T-helper 22 cell (primary cell): ENCODE measurements around the gene SBF1.

Experiments used
- DNase-seq: peaks from one replicate; pipeline ENCODE4 v3.0.0-alpha.2; 2020; ENCODE audit warnings: low read depth

Gene SBF1

DNA sequence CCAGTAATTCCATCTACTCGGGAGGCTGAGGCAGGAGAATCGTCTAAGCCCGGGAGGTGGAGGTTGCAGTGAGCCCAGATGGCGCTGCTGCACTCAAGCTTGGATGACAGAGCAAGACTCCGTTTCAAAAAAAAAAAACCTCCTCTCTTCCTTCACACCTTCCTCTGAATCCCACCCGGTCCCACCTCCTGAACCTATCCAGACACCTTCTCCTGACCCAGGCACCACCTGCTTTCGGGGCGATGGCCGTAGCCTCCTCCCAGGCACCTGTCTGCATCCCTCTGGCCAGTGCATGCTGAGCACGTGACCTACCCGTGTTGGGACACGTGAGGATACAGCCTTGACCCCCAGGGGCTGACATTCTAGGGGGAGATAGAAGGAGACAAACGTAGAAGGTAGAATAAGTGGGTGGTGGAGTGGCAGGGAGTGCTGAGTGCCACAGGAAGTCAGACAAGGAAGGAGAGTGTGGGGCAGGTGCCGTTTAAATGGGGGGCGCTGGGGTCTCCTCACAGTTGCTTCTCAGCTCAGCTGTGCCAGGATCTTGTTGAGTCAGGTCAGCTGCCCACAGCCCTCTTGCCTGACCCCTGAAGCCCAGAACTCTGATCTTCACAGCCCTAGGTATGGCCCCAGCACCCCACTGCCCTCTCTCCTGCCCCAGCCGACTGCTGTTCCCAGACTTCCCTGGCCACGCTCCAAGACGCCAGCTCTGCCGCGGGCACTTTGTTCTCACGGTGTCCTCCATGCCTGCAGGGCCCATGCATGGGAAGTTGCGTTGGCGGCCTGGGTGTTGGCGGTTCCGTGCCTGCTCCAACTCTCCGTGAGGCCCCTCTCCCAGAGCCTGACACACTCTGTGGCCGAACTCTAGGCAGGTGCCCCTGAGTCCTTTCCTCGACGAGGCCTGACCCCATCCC lies 10.6 kb upstream of the SBF1 start:
- no peak for DNase-seq

DNA sequence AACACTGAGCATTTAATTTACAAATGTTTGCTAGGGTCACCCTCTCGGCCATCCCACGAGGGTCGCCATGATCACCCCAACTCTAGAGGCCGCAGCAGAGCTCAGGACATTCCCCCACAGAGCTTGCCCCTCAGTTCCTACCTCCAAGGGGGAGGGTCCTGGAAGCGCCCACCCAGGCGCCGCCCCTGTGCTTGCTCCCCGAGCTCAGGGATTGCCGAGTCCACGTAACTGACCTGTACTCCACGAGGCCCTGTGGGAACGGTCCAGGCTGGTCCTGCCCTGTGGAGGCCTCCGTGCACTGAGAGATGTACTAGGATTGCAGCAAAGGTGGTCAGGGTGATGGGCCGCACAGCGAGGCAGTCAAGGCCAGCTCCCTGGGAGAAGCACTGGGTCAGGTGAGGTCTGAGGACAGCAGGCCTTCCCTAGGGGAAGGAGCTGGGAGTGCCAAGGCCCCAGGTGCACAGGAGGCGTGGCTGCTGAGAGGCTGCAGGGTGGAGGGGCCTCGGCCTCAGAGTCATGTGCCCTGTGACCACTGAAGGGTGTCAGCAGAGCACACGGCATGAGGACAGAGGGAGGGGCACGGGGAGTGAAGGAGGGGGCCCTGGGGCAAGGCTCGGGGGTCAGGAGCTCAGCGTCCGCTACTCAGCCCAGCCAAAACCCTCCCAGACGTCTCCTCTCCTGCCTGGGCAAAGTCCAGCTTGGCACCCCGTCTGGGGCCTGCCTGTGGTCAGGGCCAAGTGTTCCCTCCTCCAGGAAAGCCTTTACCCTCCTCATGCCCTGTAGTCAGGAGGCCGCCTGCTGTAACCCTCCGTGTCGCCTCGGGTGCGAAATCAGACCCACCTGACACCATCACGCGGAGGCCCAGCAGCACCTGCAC lies 9.4 kb upstream of the SBF1 start:
- no peak for DNase-seq

GRCh38 chr22:50483556-50483955 lies 8.7 kb upstream of the SBF1 start:
- no peak for DNase-seq

- DNase-seq: no peak
Measured at GRCh38 chr22:50483106-50483505, 8.3 kb upstream of the SBF1 start.

DNA sequence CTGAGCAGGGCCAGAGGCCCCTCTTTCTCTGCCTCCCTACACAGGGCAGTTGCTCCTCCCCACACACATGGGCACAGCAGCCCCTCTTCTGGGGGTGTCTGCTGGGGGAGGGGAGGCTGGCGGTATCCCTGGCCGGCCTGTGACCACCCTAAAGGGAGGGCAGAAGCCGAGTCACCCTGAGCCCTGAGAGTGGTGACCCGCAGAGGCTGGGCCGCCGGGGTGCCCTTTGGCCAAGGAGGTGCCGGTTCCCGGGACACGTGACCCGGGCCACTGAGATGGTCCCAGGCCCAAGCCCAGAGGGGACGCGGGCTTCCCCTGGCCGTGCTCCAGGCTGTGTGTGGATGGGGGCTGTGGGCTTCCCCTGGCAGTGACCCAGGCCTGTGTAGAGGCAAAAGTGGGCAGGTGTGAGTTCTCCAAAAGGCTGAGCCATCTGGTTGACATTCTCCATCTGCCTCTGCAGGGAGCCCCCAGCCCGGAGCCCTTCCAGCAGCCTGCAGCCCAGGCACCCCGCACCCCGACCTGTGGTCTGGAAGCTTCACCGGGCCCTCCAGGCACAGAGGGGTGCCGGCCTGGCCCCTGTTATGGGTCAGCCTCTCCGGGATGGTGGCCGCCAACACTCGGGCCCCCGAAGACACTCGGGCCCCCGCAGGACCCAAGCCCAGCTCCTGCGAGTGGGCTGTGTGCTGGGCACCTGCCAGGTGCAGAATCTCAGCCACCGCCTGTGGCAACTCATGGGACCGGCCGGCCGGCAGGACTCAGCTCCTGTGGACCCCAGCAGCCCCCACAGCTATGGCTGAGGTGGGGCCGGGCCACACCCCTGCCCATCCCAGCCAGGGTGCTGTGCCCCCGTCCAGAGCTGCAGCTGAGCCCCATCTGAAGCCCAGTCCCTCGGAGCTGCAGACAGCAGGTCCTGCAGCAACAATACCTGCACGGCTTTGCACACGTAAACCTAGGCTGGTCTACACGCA lies 7.6 kb upstream of the SBF1 start:
- DNase-seq: no peak

GRCh38 chr22:50481440-50482106 lies 6.7 kb upstream of the SBF1 start, which contains the start of gene ADM2:
Gene ADM2, plus strand, starts transcription at chr22:50481543. Its CDS starts 305 bp downstream, at chr22:50481848.
- DNase-seq: peak; percentile 49

DNA sequence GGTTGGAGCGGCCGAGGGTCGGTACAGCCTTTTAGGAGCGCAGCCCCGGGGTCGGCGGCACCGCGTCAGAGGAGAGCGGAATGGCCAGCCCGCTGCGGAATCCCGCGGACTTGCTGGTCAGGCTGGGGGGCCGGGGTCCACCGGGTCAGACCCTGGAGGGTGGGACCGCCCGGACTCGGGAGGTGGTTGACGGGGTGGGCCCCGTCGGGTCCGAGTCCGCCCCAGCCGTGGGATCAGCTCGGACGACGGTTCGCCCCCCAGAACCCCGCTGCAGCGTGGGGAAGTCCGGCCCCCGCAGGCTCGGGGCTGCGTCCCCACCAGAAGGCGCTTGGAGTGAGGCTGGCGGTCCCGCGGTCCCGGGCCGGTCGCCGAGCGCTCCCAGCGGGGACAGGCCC lies 6.2 kb upstream of the SBF1 start:
- DNase-seq: no peak

- no peak for DNase-seq
Measured at GRCh38 chr22:50479721-50480120, 4.9 kb upstream of the SBF1 start.

- DNase-seq: no peak
Measured at GRCh38 chr22:50477923-50478322, 3.1 kb upstream of the SBF1 start.

- DNase-seq: no peak
Measured at GRCh38 chr22:50476868-50477267, 2.0 kb upstream of the SBF1 start.

DNA sequence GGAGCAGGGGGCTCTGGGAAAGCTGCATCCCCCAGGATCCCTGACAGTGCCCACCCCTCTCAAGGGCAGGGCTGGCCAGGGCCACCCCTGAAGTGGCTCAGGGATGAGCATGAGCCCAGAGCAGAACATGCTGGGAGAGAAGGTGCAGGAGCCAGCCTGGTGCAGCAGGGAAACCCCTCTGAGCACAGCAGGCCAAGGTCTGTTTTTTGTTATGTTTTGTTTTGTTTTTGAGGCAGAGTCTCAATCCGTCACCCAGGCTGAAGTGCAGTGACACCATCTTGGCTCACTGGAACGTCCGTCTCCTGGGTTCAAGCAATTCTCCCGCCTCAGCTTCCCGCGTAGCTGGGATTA lies 792 bp upstream of the SBF1 start:
- no peak for DNase-seq

- no peak for DNase-seq
Measured at GRCh38 chr22:50473855-50474671, 772 bp downstream of the SBF1 start.

GRCh38 chr22:50473088-50473487 lies 1.7 kb downstream of the SBF1 start:
- peak; percentile 18 for DNase-seq

GRCh38 chr22:50471962-50472361 lies 2.9 kb downstream of the SBF1 start:
- no peak for DNase-seq

DNA sequence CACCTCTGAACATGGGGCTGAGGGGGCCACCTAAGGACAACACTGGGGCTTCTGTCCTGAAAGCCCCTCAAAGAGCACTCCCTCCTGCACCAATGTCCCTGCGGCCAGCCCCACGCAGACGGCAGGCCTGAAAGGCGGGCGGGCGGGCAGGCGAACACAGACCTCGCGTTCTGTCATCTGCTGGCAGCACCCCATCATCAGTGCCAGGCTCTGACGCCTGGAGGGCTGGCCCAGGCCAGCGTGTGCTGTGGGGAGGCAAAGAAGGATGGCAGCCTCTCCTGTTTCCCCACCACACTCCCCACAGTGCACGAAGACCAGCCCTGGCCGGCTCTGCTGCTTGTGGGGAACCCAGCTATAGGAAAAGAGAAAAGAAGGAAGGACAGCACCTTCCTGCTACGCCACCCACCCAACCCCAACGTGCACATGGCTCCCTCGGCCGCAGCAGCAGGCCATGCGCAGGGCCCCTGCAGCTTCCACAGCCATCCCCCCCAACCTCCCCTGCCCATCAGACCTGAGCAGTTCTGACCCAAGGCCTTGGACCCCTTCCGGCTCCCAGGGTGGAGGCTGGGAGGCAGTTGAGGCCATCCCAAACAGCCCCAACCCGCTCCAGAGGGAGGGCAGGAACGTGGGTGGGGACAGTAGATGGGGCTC lies 3.5 kb downstream of the SBF1 start:
- no peak for DNase-seq

- DNase-seq: no peak
Measured at GRCh38 chr22:50470491-50470890, 4.3 kb downstream of the SBF1 start.

DNA sequence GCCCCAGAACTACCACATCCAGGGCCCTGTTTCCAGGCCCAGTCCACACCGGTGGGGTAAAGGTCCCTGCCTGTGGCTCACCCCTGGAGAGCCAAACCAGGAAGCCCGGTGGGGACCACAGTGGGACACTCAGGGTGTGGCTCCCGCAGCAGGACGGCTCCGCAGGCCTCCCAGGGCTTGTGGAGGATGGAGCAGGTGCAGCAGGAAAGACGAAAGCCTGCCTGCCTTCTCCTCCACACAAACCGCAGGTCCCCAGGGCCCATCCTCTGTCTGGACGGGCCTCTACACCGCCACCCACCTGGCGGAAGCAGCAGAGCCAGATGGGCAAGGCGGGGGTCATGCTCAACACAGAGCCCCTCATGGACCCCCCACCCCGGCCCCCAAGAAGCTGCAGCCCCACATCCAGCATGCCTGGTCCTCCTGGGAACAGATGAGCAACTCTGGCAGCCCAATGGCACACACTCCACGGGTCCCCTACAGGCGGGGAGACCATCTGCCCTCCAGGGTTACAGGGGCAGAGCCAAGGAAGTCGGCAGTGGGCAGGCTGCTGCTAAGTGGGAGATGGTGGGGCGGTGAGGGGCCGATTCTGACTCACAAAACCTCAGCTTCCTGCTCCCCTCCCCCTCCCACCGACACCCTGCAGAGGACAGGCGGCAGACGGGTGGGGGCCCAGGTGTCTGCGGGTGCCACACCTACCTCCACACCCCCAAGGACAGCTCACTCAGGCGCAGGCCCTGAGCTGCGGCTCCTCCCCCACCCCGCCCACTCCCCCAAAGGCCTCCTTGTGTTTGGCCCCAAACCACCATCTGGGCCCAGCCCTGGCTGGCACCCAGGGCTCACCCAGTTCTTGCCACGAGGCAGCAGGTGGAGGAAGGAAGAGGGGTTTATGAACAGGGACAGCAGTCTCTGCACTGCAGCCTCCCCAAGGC lies 5.2 kb downstream of the SBF1 start:
- DNase-seq: peak; percentile 99

DNA sequence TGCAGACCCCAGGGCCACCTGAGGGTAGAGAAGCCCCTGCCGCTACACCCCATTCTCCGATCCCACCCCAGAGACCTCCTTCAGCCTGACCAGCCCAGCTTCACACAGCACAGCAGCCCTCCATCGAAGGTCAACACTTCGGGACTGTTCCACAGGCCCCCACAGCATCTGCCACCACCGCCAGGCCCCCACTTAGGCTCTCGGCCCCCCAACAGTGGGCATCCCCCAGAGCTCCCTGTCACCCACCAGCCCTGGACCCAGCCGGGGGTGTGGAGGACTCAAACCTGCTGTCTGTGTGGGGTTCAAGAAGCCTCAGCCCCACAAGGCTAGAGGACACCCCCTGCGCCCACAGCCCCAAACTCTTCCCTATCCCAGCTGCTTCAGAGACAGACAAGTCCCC lies 6.2 kb downstream of the SBF1 start:
- DNase-seq: no peak
